Anterior cingulate cortex (tissue), 58 donors: ENCODE measurements around the gene ANKS1B.

Source experiments
- DNase-seq, 58 donors: peaks; one replicate each; lab custom pipeline; 2025; lab: John Stamatoyannopoulos, UW

Gene ANKS1B

DNA sequence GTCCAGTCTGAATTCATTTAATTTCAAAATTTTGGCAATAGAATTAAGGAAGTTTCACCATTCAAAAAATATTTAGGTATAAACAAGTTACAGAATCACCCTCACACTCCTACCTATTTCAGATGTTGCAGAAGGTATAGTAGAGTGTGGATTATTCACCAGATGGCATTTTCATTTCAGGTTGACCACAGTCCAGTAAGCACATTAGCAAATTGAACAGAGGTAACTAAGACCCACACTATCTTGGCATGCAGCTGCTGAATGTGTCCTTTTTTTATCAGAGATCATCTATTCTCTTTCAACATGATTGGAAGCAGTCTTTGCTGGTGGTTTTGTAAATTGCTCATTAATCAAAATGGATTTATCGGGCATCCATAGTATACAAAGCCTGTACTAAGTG, 488.9 kb downstream of the ANKS1B start:
- no peak for DNase-seq

DNA sequence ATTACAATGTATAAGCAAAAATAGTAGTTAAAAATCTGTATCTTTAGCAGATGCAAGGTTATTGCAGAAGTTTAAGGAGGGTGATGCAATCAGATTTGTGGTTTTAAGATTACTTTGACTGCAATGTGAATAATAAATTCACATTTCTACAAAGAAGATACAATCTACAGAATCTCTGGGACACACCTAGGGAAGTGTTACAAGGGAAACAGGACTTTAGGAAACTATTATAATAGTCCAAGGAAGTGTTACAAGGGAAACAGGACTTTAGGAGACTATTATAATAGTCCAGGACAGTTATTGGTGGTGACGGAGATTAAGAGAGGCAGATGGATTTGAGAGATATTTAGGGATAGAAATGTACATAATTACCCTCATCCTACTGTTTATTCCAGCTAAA, 491.5 kb downstream of the ANKS1B start:
- DNase-seq, result no peak

DNA sequence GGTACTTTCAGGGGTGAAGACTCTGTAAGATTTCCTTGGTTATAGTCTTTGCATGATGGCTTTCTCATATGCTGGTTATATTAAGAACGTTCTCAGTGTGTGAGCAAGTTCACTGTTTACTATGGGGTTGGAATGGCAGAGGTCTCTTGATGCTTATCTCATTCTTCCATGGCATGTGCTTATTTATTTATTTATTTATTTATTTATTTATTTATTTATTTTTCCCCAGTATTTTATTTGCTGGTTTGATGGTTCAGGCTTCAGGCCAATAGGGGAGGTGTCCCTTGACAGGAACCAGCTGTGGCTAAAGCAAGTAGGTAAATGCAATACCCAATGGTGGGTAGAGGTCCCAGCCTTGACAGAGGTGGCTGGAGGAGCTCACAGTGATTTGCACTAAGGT, 498.5 kb downstream of the ANKS1B start:
- no peak for DNase-seq

DNA sequence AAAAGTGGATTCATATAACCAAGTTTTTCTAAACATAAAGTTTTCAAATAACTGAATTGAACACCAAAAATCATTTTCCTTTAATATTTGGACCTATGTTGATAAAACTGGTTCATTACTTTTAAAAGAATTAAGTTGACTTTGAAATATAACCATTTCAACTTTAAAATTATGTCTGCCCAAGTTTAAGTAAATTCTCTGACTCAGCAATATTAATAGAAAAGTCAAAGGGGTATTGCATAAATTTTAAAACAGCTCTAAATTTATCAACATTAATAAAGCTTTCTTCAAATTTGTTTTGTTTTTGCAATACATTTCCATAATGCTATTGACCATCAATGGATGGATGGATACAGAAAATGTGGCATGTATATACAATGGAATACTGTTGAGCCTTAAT, 505.6 kb downstream of the ANKS1B start:
- no peak for DNase-seq

DNA sequence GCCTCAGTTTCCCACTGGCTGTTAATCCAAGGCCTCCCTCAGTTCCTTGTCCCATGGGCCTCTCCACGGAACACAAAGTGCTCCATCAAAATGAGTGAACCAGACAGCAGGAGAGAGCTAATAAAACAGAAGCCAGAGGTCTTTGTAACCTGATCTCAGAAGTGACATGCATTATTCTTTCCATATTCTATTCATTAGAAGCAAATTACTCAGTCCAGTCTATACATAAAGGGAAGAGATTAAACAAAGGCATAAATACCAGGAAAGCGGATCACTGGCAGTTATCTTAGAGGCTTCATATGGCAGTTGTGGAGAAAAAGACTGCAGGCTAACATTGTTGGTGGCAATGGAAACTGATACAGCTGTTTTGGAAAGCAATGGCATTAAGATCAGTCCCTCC, 507.8 kb downstream of the ANKS1B start:
- no peak for DNase-seq

DNA sequence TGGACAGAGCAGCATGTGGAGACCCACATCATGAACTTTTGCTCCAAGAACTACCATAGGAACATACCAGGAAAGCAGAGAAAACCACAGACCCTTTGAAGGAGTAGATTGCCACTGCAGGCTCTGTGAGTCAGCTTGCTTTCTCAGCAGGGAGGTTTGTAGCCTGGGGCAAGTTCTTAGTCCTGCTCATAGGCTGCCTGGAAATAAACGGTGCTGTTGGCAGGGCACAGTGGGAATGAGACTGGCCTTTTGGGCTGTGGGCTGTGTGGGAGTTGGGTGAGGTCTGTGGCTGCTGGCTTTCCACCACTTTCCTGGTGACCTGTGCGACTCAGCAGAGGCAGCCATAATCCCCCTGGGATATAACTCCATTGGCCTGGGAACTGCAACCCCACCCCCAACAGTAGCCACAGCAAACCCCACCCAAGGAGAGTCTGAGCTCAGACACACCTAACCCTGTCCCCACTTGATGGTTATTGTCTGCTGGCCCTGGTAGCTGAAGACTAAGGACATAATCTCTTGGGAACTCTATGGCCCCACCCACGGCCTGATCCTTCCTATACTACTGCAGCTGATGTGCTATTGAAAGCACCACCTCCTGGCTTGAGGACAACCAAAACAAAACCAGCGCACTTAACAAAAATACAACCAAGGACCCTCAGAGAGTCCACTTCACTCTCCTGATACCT, 529.2 kb downstream of the ANKS1B start:
- DNase-seq, result no peak

DNA sequence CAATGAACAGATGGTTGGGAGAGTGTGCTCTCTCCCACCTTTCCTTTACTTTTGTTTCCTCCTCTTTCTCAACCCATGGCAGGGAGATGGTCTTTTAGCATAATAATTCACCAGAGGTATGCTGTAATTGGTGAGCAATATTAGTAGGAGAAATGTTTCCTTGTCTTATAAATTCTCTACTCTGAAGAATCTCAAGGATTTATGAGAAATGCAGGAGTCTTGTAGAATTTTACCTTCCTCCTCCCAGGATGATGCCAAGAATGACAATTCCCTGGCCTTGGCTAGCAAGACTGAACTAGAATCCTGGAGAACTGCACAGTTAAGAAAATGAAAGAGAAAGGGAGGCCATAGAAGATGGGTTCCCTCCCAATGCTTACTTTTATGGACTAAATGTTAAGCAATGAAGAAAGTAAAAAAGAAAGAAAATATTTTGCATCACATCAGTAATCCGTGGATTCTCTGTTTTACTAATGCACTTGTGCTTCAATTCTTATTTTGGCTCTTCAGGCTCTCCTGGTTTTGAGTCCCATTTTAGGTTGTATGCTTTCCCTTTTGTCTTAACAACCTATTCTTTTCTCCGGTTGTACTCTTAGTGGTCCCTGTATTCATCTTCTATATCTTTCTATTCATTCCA, 530.1 kb downstream of the ANKS1B start:
- no peak for DNase-seq

DNA sequence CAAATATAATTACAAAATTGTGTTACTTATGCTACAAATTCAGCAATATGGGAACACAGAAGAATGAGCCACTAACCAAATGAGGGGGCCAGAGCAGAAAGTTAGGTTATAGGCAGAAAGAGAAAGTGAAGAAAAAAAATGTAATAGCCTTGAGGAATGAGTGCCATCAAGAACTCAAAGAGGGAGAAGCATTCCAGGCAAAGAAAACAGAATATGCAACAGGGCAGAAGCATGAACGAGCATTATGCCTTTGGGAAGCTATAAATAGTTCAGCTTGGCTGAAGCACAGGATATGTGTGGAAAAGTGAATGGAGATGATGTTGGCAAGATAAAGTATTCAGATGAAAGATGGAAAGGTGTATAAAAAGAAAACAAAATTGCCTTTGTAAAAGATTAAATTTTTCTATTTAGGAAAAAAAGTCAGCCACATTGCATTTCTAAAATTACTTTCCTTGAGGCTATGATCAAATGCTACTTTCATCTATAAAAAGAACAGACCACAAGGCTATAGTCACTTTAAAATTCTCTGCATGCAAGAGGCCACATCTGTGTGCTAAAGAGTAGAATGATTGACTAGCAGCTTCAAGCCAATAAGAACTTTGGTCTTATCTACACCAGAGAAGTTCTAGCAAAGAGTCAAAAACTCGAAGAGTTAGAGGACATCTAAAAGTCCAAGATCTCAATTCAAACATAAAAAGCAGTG, 530.7 kb downstream of the ANKS1B start:
- peak in 1 of 58 donors; percentile 18 for DNase-seq

DNA sequence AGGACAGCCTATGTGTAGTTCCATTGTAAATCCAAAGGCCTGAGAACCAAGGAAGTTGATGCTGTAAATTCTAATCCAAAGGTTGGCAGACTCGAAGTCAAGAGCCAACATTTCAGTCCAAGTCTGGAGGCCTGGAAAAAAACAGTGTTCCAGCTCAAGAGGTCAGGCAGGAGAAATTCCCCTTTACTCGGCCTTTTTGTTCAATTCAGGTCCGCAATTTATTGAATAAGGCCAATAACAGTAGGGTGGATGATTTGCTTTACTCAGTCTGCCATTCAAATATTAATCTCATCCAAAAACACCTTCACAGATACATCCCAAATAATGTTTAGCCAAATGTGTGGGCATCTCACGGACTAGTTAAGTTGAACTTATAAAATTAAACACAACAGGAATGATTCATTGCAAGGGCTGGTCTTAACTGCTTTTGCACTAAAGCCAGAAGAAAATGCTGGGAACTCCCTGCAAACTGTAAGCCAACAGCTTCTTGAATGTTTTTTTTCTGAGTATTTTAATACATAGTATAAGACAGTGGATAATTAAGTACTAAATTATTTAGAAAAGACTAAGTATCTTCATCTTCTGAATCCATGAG, 534.6 kb downstream of the ANKS1B start:
- peak in 2 of 58 donors; percentile 4 to 6 for DNase-seq

DNA sequence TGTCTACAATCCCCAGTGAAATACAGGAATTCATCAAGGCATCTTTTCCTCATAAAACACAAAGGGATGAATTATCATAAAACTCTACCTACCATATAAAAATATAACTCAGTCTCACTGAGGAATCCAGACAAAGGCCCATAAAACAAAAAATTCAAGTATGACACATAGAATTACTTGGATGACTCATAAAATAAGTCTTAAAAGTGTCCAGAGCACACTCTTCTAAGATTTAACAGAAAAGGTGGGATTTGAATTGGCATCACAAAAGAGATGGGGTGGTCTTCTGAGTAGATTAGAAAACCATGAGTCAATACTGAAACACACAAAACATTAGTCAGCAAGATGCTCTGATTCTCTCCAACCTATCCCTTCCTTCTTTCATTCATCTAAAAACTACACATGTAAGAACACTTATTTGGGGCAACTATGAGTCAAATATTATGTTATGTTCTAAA, 539.8 kb downstream of the ANKS1B start:
- DNase-seq, result no peak

DNA sequence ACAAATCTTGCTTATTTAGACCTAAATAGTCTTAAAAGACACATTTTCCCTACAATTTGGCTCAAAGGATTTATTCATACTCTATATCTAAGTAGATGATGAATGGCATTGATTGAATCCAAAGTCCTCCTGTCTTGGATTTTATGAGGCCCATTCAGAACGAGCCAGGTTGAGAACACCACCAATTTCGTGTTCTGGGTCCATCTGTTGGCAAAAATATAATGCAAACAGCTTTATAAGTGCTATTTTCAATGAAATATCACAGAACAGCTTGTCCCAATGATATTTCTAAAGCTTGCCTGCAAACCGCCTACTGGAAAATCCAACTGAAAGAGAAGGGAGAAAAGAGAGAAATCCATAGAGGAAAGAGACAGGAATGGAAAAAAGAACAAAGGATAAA, 542.0 kb downstream of the ANKS1B start:
- peak in 3 of 58 donors; percentile 4 to 22 (median 18) for DNase-seq

DNA sequence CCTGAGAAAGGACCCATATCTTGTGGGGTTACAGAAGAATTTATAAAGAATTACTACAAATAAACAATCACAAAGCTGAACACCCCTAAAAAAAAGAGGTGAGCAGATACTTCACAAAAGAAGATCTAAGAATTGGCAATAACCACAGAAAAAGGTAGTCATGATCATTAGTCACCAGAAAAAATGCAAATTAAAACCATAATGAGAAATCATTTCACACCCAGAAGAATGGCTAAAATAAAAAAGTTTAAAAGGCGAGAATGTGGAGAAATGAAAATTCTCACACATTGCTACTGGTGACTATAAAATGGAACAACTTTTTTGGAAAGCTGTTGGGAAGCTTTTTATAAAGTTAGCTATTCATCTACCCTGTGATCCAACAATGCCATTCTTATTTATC, 545.3 kb downstream of the ANKS1B start:
- no peak for DNase-seq

DNA sequence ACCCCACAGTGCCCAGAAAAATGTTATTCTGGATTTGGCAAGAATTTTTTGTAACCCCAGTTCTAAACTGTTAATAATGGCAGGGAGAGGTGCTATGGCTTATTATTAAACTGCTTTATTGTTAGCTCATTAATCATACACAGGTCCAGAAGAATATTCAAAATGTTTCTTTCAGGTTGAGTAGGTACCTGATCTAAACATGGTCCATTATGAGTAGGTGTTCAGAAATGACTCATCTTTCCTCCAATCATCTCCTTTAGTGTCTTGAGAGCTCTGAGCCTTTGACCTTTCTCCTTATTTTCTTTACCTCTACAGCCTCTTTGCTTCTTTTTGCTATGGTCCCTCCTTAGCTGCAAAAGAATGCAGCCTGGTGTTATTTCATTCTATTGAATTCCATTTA, 548.2 kb downstream of the ANKS1B start:
- no peak for DNase-seq

DNA sequence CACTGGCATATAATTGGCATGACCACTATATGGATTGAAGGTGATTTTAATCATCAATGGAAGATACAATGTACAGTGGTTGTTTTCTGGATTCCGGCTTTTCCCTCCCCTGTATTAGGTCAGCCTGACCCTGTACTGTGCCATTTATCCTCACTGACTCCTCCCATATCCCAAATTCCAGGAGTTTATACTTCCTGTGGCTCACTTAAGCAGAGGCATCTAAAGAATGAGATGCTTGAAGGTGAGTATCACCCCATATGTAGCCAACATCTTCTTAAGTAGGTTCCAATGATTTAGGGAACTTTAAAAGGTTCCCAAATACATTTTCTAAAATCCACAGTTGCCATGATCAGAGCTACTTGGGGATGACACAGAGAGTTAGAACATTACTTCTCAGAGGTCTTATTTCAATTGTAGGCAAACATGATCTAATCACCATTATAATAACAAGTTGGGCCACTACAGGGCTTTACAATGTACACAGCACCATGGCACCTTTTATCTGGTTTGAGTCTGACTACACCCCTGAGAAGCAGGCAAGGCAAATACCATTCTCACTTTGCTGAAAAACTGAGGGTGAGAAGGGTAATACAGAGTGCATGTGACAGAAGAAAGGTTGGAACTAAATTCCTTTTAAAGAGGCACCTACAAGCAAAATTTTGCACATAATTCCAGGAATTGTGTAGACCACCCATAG, 549.5 kb downstream of the ANKS1B start:
- DNase-seq, result no peak

DNA sequence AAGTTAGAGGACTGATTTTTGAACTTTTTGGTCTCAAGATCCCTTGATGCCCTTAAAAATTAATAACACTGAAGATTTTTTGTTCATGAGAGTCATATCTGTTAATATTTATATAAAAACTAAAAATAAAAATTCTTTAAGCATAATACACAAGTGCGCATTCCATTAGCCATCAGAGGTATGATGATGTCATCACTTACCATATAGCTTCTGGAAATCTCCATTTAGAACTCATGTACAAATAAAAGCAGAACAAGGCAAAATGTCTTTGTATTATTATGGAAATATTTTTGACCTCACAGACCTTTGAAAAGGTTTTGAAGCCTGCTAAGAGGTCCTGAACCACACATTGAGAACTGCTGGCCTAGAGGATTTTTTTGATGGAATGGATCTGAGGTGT, 551.6 kb downstream of the ANKS1B start:
- DNase-seq, result no peak

DNA sequence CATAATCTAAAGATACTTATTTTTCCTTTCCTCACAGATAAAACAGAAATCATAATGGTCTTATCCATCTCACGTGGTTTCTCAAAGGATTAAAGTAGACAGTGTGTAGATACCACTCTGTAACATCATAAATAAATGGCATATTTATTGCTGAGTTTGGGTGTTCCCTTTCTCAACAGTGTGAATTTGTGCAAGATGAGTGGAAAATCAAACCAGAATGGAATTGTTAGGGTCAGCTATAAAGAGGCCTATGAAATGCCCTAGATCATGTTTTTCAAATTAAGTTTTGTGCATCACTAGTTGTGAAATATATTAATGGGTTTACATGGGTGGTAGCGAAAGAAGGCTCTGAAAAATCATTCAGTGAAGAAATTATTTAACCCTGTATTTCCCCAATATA, 553.5 kb downstream of the ANKS1B start:
- no peak for DNase-seq

DNA sequence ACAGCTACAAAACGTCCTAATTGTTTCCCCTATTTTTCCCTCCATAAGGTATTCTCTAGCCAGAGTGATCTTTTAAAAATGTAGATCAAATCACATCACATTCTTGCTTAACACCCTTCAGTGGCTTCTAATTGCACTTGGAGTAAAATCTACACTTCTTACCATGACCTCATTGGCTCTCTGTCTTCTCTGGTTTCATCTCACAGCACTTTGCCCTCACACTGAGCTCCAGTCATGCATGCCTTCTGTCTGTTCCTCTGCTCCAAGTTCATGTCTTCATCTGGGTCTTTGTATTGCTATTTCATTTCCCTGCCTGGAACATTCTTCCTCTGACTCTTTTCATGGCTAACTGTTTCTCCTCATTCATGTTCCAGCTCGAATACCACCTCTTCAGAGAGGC, 557.6 kb downstream of the ANKS1B start:
- no peak for DNase-seq

DNA sequence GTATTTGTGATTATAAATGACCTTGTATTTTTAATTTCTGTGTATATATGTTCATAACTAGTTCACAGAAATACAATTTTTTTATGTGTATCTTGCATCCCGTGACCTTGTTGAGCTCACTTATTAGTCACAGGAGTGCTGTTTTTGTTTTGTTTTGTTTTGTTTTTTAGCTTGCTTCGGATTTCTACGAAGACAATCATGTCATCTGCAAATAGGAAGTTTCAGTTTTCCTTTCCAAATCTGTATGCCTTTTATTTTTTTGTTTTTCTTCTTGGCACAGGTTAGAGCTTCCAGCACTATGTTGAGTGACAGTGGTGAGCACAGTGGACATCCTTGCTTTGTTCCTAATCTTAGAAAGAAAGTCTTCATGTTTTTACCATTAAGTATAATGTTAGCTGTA, 566.4 kb downstream of the ANKS1B start:
- no peak for DNase-seq

DNA sequence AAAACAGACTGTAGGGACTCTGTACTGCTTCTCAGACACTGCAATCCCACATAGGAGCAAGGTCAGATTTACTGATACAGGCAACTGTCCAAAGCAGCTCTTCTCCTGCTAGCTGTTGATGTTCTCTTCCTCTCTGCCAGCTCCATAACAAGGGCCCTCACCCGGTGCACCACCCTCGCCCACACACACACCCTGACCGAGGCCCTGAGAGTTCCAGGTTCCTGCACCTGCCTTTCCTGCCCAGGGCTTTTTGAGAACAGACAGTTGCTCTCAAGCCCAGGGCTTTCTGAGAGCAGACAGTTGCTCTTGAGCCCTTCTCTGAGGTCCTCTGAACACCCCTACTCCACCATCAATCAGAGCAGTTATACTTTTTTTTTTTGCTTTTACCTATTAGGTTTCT, 571.0 kb downstream of the ANKS1B start:
- no peak for DNase-seq

DNA sequence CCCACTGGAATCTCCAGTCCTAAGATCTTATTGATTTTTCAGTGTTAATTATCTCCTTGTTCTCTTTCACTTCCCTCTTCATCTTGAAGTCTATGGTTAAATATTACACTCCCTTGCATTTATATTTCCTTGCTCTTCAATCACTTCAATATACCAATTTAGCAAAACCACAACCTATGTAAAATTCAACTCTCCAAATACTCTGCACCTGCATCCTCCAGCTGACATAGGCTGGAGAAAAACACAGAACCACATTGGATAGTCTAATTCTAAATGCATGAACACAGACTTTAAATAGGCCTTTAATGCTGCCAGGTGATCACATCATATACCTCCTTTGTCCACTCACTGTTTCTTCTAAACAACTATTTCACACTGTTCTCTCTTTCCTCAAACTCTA, 591.0 kb downstream of the ANKS1B start:
- DNase-seq, result no peak
